Measurements from ENCODE around the gene ZNF592.

The ZNF592 gene

DNA sequence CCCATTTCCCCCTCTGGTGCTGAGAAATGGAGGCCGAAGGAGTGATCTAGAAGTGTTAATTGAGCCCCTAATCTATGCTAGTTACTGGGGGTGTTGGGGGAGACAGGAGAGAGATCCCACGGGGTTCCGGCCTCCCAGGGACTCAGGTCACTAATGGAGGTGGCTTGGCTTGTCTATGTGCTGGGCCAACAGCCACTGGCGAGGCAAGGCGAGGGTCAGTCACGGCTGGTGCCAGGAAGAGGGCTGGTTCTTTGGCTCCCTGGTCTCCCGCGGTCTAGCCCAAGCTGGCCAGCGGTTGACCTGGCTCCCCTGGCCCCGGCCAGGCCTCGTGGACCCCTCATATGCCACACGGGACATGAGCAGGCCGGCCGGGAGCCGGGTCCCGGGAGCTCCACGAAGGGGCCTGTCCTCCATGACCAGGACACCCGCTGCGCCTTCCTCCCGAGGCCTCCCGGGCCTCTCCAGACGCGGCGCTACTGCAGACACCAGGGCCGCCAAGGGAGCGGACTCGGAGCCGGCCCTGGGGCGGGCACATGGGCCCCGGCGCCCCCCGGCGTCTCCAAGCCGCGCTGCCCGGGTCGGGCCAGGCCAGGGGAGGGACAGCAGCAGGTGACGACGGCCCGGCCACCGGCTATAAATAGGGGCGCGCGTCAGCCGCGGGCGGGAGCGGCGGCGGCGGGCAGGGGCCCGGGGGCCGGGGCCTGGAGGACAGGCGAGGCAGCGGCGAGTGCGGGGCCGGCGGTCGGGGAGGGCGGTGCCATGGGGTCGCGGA, 68.5 kb downstream of the ZNF592 start, which contains the start of gene ALPK3:
Gene ALPK3, plus strand, starts transcription at position 663 of the 772 bp plus-strand sequence. Its CDS starts 97 bp downstream, at position 760.
- TF ChIP-seq, protein P1, sequence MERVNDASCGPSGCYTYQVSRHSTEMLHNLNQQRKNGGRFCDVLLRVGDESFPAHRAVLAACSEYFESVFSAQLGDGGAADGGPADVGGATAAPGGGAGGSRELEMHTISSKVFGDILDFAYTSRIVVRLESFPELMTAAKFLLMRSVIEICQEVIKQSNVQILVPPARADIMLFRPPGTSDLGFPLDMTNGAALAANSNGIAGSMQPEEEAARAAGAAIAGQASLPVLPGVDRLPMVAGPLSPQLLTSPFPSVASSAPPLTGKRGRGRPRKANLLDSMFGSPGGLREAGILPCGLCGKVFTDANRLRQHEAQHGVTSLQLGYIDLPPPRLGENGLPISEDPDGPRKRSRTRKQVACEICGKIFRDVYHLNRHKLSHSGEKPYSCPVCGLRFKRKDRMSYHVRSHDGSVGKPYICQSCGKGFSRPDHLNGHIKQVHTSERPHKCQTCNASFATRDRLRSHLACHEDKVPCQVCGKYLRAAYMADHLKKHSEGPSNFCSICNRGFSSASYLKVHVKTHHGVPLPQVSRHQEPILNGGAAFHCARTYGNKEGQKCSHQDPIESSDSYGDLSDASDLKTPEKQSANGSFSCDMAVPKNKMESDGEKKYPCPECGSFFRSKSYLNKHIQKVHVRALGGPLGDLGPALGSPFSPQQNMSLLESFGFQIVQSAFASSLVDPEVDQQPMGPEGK (CRISPR knock-in tag; IDR thresholded peaks at IDR 0.05; ENCODE audit: borderline replicate concordance): no peak
- TF ChIP-seq RARB (CRISPR knock-in tag; IDR thresholded peaks at IDR 0.05) (no peak), ZNF565 (CRISPR knock-in tag; conservative IDR thresholded peaks at IDR 0.05; ENCODE audit: low read depth) (no peak), ARNTL (CRISPR knock-in tag; IDR thresholded peaks at IDR 0.05; ENCODE audit: borderline replicate concordance, low read depth) (no peak), BACH2 (CRISPR knock-in tag; IDR thresholded peaks at IDR 0.05; ENCODE audit: borderline replicate concordance) (no peak), PPARA (CRISPR knock-in tag; IDR thresholded peaks at IDR 0.05; ENCODE audit: borderline replicate concordance) (no peak), ISL1 (CRISPR knock-in tag; IDR thresholded peaks at IDR 0.05) (no peak), GLIS3 (CRISPR knock-in tag; IDR thresholded peaks at IDR 0.05) (no peak), SNAI2 (CRISPR knock-in tag; IDR thresholded peaks at IDR 0.05) (no peak), ZFP30 (CRISPR knock-in tag; IDR thresholded peaks at IDR 0.05) (no peak), OSR1 (CRISPR knock-in tag; IDR thresholded peaks at IDR 0.05) (no peak), TOX (CRISPR knock-in tag; IDR thresholded peaks at IDR 0.05; ENCODE audit: borderline replicate concordance) (no peak), ZNF8 (CRISPR knock-in tag; IDR thresholded peaks at IDR 0.05) (no peak)
- TF ChIP-seq, protein P2, sequence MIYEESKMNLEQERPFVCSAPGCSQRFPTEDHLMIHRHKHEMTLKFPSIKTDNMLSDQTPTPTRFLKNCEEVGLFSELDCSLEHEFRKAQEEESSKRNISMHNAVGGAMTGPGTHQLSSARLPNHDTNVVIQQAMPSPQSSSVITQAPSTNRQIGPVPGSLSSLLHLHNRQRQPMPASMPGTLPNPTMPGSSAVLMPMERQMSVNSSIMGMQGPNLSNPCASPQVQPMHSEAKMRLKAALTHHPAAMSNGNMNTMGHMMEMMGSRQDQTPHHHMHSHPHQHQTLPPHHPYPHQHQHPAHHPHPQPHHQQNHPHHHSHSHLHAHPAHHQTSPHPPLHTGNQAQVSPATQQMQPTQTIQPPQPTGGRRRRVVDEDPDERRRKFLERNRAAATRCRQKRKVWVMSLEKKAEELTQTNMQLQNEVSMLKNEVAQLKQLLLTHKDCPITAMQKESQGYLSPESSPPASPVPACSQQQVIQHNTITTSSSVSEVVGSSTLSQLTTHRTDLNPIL (CRISPR knock-in tag; IDR thresholded peaks at IDR 0.05; ENCODE audit: low read depth): no peak
- TF ChIP-seq, protein P3, sequence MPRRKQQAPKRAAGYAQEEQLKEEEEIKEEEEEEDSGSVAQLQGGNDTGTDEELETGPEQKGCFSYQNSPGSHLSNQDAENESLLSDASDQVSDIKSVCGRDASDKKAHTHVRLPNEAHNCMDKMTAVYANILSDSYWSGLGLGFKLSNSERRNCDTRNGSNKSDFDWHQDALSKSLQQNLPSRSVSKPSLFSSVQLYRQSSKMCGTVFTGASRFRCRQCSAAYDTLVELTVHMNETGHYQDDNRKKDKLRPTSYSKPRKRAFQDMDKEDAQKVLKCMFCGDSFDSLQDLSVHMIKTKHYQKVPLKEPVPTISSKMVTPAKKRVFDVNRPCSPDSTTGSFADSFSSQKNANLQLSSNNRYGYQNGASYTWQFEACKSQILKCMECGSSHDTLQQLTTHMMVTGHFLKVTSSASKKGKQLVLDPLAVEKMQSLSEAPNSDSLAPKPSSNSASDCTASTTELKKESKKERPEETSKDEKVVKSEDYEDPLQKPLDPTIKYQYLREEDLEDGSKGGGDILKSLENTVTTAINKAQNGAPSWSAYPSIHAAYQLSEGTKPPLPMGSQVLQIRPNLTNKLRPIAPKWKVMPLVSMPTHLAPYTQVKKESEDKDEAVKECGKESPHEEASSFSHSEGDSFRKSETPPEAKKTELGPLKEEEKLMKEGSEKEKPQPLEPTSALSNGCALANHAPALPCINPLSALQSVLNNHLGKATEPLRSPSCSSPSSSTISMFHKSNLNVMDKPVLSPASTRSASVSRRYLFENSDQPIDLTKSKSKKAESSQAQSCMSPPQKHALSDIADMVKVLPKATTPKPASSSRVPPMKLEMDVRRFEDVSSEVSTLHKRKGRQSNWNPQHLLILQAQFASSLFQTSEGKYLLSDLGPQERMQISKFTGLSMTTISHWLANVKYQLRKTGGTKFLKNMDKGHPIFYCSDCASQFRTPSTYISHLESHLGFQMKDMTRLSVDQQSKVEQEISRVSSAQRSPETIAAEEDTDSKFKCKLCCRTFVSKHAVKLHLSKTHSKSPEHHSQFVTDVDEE (CRISPR knock-in tag; IDR thresholded peaks at IDR 0.05): no peak
- ATAC-seq: no peak

DNA sequence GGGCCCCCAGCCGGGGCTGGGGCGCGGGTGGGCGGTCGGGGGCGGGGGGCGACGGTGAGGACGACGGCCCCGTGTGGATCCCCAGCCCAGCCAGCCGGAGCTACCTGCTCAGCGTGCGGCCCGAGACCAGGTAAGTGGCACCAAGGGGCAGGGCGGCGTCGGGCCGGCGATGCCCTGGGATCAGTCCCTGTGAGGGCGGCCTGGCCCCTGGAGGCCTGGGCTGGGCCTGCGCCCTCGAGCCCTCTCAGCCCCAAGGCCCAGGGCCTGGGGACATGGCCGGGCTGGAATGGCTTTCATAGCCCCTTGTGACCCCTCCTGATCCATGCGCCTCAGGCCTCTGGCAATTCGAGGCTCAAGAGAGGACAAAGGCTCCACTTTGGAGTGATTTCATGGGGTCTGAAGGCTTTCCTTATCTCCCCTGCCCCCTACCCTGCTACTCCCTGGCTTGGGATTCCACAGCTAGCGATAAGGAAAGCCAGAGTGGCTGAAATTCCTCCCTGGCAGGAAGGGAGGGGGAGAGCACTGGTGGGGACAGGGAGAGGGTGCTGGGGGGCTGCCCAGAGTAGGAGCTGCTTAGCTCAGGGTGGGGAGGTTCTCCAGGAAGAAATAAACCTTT, 69.2 kb downstream of the ZNF592 start:
- no peak for ATAC-seq
- TF ChIP-seq ARNTL (CRISPR knock-in tag; IDR thresholded peaks at IDR 0.05; ENCODE audit: borderline replicate concordance, low read depth): no peak
- TF ChIP-seq ESRRG (CRISPR knock-in tag; IDR thresholded peaks at IDR 0.05): no peak
- no peak for TF ChIP-seq BACH2 (CRISPR knock-in tag; IDR thresholded peaks at IDR 0.05; ENCODE audit: borderline replicate concordance)
- TF ChIP-seq ZFP3 (CRISPR knock-in tag; IDR thresholded peaks at IDR 0.05): no peak
- TF ChIP-seq, protein P4, sequence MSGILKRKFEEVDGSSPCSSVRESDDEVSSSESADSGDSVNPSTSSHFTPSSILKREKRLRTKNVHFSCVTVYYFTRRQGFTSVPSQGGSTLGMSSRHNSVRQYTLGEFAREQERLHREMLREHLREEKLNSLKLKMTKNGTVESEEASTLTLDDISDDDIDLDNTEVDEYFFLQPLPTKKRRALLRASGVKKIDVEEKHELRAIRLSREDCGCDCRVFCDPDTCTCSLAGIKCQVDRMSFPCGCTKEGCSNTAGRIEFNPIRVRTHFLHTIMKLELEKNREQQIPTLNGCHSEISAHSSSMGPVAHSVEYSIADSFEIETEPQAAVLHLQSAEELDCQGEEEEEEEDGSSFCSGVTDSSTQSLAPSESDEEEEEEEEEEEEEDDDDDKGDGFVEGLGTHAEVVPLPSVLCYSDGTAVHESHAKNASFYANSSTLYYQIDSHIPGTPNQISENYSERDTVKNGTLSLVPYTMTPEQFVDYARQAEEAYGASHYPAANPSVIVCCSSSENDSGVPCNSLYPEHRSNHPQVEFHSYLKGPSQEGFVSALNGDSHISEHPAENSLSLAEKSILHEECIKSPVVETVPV (CRISPR knock-in tag; IDR thresholded peaks at IDR 0.05): no peak
- no peak for TF ChIP-seq ZFP30 (CRISPR knock-in tag; IDR thresholded peaks at IDR 0.05)
- TF ChIP-seq ZNF565 (CRISPR knock-in tag; conservative IDR thresholded peaks at IDR 0.05; ENCODE audit: low read depth): no peak
- TF ChIP-seq OSR1 (CRISPR knock-in tag; IDR thresholded peaks at IDR 0.05): no peak
- TF ChIP-seq SNAI2 (CRISPR knock-in tag; IDR thresholded peaks at IDR 0.05): no peak
- TF ChIP-seq PPARA (CRISPR knock-in tag; IDR thresholded peaks at IDR 0.05; ENCODE audit: borderline replicate concordance): no peak
- TF ChIP-seq TOX (CRISPR knock-in tag; IDR thresholded peaks at IDR 0.05; ENCODE audit: borderline replicate concordance): no peak
- TF ChIP-seq ZC3H10 (CRISPR knock-in tag; IDR thresholded peaks at IDR 0.05): no peak
- no peak for TF ChIP-seq ZNF8 (CRISPR knock-in tag; IDR thresholded peaks at IDR 0.05)
- no peak for TF ChIP-seq ISL1 (CRISPR knock-in tag; IDR thresholded peaks at IDR 0.05)
- no peak for TF ChIP-seq CSDC2 (CRISPR knock-in tag; IDR thresholded peaks at IDR 0.05)
